Measurements from ENCODE around the gene PXMP4.

PXMP4 gene

DNA sequence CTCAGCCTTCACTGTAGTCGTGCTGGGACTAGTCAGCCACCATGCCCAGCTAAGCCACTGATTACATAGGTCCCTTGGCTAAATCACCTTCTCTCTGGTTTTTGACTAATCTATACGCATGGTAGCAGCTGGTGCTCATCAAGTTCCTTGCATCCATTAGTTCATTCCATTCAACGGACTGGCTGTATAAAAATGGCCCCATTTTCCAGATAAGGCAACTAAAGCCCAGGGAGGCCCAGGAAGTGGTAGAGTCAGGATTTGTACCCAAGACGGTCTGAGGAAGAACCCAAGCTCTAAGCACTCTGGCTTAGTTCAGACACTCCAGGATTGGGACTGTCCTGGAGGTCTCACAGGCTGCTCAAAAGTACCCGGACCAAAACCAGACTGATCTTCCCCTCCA lies 38.8 kb downstream of the PXMP4 start:
- DNase-seq: no peak

DNA sequence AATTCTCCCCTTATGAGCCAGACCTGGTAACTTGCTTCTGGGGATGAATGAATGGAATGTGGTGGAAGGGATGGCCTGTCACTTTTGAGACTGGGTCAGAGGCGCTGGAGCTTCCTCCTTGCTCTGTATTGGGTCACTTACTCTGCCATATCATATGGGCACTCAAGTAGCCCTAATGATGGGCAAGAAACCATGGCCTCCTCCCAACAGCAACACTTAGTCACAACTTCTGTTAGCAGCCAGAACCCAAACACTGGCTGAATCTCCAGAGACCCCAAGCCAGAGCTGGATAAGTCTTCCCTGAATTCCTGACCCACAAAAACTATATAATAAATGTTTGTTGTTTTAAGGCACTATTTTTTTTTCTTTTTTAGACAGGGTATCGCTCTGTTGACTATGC lies 39.4 kb downstream of the PXMP4 start:
- no peak for DNase-seq

DNA sequence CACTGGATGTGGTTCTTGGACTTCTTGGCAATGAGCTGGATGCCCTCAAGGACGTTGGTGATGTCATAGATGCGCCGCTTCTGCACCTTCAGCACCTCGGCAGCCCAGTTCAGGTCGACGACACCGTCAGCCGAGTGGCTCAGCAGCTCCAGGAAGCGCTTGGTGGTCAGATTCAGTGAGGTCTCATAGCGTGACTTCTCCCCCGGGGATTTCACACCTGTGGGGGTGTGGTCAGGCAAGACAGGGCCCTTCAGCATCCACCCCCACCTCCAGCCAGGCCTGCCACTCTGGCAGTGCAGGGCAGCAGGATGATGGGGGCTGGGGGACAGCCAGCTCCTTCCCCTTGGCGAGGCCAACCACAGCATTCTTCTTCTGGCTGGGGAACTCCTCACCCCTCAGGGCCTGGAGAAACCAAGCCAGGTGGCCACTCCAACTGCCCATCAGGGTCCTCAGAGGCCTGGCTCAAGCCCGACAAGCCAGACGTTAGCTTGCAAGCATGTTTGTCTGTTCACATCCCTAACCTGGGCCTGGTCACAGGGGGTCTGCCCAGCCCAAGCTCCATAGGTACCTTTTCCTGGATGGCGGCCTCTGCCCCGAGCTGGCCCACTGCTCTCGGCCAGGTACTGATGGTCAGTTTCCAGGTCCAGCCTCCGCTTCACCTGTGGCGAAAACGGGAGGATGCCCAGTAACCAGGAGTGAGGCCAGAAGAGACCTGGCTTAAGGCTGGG lies 40.2 kb downstream of the PXMP4 start:
- no peak for DNase-seq

DNA sequence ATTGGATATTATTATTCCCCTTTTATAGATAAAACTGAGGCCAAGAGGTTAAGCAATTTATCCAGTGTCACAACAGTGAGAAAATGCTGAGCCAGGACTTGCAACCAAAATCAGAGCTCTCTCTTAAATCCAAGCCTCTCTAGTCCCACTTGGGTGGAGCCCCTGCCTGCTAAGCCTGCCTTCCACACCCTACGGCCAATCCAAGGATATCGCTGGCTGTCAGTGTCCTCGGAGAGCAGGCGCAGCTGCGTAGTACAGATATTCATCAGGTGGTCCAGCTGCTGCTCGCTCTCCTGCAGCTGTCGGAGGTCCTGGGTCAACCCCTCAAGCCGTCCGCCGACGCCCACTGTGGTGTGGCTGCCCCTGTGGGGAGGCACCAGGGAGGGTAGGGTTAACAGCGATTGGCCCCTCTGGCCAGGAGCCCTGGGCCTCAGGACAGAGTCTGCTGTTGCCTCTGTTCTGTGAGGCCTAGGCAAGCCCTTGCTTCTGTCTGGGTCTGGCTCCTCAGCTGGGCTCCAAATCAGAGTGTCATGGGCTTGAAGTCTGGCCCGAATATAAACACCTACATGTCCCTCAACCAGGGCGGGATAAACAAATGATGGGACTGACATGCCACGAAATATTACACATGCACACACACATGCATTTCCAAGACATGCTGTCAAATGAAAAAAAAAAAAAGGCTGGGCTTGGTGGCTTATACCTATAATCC lies 42.0 kb downstream of the PXMP4 start:
- no peak for DNase-seq

DNA sequence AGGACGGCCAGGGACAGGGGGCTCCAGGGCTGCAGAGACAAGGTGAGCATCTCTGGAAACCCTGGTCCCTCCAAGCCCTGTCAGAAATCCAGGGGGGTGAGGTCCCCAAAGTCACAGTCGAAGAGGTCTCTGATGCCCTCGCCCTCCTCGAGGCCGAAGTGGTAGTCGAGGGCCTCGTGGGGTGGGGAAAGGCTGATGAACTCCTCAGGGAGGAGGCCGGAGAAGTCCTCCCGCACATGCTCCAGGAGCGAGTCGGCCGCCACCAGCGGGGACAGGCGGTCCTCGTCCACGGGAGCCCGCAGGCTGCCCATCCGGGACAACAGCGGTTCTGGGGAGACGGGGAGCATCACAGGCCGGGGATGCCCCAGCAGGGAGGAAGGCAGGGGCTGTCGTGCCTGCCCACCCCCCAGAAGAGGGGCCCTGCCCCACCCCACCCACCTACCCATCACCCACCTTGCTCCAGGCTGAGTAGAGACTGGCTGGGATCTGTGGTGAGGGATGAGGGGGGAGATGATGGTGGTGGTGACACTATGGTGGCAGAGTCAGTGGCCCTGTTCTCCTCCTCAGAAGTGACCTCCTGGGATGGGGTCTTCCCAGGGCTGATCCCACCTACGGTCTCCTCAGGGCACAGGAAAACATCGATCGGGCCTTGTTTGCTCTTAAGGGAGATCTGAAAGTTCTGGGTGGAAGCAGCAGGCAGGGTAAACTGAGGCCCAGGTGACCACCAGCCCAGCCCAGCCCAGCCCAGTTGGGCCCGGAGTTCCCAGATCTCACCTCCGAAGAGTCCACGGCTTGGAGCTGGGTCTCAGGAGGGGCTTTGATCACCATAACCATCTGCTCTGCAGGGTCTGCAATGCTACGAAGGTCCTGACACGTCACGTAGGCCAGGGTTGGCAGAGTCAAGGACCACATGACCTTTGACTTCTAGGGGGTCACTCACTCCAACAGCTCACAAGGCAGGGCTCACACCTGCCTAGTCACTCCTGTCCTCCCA lies 43.2 kb downstream of the PXMP4 start:
- DNase-seq: no peak

DNA sequence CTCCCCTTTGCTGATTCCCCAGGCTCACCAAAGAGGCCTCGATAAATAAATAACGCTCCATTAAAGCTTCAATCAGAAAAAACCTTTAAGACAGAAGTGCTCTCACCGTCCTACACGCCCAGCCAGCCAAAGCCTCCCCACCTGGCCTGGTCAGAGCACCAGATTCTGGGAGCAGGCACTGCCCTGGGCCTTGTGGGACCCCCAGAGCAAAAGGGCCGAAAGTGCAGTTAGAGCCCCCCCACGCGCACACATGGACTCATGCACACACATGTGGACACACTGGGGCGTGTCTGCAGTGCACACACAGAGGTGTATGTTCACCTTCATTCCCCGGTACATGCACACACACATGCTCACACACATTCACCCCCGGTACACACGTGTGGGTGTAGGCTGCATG lies 44.0 kb downstream of the PXMP4 start:
- no peak for DNase-seq

DNA sequence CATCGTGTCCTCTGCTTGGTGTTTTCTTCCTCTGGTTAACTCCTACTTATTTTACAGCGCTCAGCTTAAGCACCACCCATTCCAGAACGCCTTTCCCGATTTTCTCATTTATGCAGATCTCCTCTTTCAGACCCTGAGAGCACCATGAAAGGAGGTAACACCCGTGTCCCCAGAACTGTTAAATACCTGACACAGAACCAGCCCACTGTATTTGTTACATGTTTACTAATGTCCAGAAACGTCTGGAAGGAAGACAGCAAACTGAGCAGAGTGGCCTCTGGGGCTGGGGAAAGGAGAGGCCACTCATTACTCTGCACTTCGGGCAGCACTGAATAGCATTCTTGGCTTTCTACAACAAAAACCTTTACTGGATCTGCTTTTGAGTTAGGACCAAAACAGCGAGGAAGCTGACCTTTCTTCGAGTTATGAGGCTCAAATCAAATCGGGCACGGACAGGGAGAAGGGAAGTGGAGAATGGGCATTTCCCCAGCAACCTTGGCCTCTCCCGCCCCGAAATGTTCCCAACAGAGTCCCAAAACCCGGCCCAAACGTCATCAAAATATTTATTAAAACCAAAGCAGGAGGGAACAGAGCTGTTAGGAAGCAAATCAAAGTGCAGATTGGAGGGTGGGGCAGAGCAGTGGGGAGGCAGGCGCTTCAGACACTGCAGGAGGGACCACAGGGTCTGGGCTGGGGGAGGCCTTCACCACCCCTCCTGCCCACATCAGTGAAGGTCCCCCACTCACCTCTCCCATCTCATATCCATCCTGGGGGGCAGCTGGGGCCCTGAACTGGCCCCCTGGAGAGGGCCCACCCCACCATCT lies 44.8 kb downstream of the PXMP4 start:
- peak; percentile 68 for DNase-seq

DNA sequence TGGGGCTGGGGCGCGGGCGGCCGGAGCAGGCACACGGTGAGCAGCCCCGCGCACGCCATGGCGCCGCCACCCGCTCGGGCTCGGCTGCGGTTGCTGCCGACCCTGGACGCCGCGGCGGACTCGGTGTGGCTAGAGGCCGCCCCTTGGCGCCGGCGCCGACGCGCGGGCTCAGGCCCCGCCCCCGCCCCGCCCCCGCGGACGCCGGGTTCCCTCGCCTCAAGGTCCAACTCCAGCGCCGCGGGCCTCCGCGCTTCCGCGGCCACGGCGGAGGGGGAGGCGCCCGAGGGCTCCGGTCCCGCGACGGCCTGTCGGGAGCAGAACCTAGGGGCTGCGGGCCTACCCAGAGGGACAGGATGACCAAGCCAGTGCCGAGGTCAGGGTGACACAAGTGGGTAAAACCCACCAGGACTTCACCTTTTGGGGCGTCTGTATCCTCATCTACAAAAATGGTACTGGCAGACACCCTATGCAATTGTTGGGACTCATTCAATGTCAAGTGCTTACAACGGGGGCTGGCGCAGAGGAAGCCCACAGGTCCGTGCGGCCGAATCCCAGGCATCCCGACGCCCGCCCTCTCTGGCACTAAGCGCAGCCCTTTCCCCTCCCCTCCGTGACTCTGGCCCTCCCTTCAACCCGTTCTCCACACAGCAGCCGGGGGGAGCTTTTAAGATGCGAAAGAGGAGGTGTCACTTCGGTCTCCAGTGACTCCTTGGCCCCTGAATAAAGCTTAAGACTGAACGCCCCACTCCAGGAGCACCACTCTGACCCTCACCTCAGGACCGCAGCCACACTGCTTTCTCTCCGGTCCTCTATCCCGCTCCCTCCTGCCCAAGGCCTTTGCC lies 45.6 kb downstream of the PXMP4 start, which contains the start of gene NECAB3:
Gene NECAB3 (minus strand): TSS at position 135 of the 842 bp plus-strand sequence. CDS start 76 bp downstream, at position 59.
- peak; percentile 90 for DNase-seq

DNA sequence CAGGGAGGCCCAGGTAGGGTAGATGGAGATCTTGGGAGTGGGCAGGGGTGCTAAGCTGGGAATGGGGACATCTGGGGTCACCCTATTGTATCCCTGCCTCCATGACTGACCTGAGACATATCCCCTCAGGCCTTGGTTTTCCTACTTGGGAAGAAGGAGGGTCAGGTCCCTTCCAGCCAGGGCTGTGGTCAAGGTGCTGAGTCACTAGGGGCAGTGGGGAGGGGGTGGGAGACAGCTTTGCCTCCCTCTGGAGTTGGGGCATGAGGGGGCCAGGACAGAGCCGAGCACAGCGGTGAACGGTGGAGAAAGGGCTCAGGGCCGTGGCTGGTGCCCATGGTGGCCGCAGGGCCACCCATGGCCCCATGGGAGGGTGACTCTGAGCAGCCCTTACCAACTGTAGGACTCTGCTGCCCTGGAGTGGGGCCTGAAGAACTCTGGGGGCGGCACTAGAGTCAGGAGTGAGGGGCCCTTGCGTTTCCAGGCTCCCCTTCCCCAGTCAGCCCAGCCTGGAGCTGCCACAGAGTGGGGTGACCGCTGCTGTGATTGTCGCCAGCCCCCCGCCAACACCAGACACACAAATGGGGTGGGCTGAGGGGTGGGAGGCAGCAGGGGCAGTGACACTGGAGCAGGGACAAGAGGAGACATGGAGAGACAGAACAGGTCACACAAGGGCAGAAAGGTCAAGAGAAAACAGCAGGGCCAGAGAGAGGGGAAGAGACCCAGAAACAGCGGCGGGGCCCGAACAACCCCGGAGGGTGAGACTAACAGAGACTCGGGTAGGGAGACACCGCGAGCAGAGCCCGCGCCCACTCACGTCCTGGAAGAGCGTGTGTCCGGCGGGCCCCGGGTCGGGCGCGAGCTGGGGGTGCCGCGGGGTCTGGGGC lies 46.5 kb downstream of the PXMP4 start:
- DNase-seq: peak; percentile 33

DNA sequence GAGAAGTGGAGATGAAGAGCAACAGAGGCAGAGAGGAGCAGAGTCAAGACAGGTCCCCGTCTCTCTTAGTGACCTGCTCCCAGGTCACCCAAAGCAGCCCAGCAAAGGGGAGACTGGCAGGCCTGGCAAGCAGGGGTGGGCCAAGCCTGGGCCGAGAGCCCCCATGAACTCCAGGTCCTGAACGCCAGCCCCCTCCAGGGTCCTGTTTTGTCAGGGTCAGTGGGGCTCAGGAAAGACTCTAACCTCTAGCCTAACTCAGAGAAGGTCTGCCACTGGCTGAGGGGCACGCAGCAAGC lies 47.0 kb downstream of the PXMP4 start:
- no peak for DNase-seq

DNA sequence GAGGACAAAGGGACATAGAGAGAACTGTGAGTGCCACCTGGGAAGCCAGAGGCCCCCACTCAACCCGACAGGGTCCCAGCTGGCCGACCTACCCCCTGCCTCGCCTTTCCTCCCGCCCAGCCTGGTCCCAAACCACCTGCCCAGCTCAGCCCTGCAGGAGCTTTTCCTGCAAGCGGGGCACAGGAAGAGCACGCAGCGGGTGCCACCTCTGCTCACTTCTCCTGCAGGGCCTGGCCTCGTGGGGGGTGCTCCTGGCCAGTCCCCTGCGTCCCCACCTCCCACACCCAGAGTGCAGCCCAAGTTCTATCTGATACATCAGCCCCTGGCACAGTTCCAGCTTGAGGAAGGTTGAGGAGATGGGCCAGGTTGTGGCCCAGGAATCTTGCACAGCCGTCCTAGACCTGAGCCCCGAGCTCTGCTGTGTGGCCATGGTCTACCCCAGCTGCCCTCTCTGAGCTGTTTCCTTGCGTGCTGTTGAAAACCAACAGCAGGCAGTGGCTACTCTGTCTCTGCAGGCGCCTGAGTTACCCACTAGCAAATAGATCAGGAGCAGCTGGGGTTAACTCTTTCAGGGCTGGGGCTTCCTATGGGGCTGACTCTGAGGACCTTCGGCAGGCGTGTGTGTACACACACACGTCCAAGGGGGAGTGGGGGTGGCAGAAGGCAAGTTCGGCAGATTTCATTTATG lies 47.5 kb downstream of the PXMP4 start:
- peak; percentile 61 for DNase-seq

DNA sequence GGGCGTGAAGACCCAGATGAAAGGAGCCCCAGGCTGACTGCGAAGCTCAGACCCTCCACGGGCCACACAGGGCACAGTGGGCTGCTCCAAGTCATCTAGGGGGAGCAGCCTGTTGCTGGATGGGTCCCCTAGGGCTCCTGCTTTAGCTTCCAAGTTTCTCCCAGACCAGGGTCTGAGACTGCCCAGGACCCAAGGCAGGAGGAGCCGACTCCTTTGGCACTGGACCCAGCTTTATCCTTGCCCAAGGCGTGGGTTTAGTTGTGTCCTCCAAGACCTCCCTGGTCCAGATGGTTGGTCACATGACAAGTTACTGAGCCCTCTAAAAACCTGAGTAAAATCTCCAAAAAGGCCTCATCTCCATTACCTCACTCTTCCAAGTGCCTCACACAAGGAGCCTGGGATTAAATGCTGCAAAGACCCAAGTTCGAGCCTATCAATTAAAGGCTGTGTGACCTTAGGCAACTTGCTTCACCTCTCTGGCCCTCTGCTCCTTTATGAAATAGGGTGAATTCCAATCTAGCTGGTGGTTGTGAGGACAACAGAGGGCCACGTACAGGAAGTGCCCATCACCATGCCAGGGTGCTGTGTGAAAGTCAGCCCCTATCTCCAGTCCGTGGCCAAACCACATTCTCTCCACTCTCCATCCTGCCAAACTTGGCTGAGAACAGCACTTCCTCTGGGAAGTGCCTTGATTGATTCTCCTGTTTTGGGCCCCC lies 48.4 kb downstream of the PXMP4 start:
- no peak for DNase-seq

DNA sequence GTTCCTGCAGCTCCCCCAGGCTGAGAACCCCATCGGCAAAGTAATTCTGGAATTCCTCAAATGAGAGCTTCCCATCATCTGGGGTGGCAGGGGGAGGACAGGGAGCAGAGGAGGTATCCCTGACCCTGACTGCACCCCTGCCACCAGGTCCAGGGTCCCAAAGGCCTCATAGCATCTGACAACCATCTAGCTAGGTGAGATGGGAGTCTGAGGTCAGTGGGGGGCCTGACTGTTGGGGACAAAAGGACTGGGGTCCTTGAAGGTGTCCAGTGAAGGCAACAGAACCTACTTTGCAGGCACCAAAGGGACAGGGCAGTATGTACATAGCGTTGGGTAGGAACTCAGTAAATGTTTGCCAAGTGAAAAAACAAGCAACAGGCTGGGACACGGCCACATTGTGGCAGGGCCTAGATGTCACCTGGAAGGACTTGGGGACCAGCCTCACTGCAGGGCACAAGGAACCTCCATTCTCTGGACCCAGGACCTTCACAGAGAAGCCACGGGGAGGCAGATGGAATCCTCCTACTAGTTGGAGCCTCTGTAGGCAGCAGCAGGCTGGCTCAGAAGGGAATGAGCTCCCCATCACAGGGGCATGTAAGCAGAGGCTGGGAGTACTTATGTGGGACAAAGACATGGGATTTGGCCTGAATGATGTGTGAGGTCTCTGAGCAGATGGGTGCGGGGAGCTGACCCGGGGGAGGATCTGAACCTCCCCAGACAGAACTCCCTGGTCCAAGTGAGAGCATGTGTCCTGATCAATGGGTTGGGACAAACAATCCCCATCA lies 49.2 kb downstream of the PXMP4 start:
- peak; percentile 53 for DNase-seq

DNA sequence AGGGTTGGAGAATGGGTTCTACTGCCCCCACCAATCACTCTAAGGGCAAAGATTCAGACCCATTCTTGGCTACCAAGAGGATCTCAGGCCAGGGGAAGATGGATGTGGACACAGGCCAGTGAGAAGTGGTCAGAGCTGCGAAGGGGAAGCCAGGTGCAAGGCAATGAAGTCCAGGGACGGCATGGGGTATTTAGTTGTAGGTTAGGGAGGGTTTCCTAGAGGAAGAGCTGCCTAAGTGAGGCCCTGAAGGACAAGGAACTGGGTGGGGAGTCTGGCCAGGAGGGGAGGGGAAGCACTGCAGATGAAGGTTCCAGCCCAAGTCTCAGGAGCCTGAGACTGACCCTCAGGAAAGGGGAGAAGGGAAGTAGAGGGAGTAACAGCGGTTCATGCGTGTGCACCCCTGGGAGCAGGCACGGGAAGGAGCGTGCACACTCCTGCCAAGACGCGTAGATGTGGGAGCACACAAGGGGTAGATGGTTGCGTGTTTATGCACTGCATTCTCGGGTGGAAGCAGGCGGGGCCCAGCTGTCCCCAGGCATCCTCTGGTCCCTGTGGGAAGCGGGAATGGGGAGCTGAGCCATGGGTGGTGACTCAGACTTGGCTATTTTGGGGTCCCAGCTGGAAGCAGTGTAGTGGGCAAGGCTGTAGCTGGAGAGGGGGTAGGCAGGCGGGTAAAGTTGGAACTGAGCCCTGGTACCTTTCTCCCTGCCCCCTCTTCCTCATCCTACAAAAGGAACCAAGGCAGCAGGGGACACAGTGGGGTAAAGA lies 50.1 kb downstream of the PXMP4 start:
- DNase-seq: no peak

DNA sequence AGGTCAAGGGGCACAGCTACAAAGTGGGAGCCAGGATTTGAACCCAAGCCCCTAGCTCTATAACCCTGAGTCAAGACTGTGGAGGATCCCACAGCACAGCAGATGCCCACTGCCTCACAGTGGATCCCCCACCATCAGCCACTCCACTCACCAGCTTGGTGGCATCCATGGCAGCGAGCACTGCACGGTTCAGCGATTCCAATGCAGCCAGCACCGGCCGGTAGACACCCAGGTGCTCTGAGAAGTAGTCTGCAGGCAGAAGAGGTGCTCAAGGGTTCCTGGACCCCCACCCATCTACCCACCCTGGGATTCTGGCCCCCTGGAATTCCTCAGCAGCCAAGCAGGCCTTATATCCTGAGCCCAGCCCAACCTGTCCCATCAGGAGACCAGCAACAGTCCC lies 50.9 kb downstream of the PXMP4 start:
- DNase-seq: peak; percentile 39

DNA sequence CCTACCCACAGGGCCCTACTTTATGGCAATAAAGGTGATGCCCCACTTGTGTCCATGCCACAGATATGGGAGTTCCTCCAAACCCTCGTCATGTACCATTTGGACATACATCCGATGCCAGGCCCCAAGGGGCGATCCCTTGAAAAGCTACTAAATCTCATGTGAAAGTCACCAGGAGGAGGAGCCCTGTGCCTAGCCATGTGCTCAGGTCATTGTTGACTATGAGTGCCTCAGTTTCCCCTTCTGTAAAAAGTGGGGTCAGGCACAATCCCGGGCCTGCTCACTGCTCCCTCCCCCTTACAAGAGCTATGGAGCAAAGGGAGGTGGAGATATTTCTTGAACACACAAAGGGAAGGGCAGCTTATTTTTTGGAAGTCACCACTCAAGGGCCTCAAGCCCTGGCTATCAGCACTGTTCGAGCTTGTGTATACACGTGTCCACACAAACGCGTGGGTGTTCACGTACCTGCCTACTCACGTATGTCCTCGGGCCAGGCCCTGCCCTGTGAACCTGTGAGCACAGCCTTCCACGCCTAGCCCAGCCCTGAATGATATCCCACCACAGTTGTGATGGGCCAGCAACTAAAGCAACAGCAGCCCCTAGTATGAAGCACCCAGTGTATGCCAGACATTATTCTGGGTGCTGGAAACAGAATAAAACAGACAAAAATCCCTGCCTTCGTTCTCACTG lies 51.5 kb downstream of the PXMP4 start:
- DNase-seq: peak; percentile 55

All from DMS53 (cell line).